HepG2 (cell line): ENCODE results near the gene KANSL1. TPM values are rescaled to one million over a fixed set of nuclear protein-coding genes. Genes with fewer than 3 reads are reported as not detected.
A peak's percentile ranks its signal among the peaks of the same experiment; 100 is the strongest.

ENCODE experiments used
- ATF6 ChIP-seq: sonication (generic); formaldehyde crosslinking; conservative IDR thresholded peaks from 2 replicates; pipeline ENCODE4 v1.4.0; 2020; ENCODE audit warnings: missing genetic modification reagents
- BORCS8-MEF2B ChIP-seq: sonication (generic); formaldehyde crosslinking; IDR thresholded peaks from 2 replicates; pipeline ENCODE4 v1.8.0; 2022; ENCODE audit warnings: mild to moderate bottlenecking, missing genetic modification reagents
- CTCF ChIP-seq: sonication (generic); formaldehyde crosslinking; IDR thresholded peaks from 2 replicates; pipeline ENCODE4 v1.5.0; 2020; ENCODE audit warnings: mild to moderate bottlenecking, missing genetic modification reagents, moderate library complexity
- ESRRA ChIP-seq: sonication (generic); formaldehyde crosslinking; IDR thresholded peaks from 2 replicates; pipeline ENCODE4 v1.5.1; 2020; ENCODE audit warnings: mild to moderate bottlenecking, low read depth, missing genetic modification reagents
- FOXC1 ChIP-seq: sonication (generic); formaldehyde crosslinking; IDR thresholded peaks from 2 replicates; pipeline ENCODE4 v1.8.0; 2022; ENCODE audit warnings: mild to moderate bottlenecking, missing genetic modification reagents, borderline replicate concordance
- GLI4 ChIP-seq: sonication (generic); formaldehyde crosslinking; IDR thresholded peaks from 2 replicates; pipeline ENCODE4 v1.5.1; 2020; ENCODE audit warnings: missing genetic modification reagents, mild to moderate bottlenecking, moderate library complexity, borderline replicate concordance
- HES4 ChIP-seq: sonication (generic); formaldehyde crosslinking; IDR thresholded peaks from 2 replicates; pipeline ENCODE4 v1.9.0; 2021; ENCODE audit warnings: mild to moderate bottlenecking, missing genetic modification reagents, borderline replicate concordance
- HNF1B ChIP-seq: sonication (generic); formaldehyde crosslinking; IDR thresholded peaks from 2 replicates; pipeline ENCODE4 v1.5.1; 2020; ENCODE audit warnings: mild to moderate bottlenecking, moderate library complexity, missing genetic modification reagents
- HNF4A ChIP-seq: sonication (generic); formaldehyde crosslinking; IDR thresholded peaks from 2 replicates; pipeline ENCODE4 v1.4.0; 2020; ENCODE audit warnings: missing genetic modification reagents
- MAF1 ChIP-seq: sonication (generic); formaldehyde crosslinking; IDR thresholded peaks from 2 replicates; pipeline ENCODE4 v1.5.0; 2020; ENCODE audit warnings: missing genetic modification reagents, borderline replicate concordance
- MTF2 ChIP-seq: sonication (generic); formaldehyde crosslinking; IDR thresholded peaks from 2 replicates; pipeline ENCODE4 v1.5.0; 2020; ENCODE audit warnings: missing genetic modification reagents, borderline replicate concordance
- NRL ChIP-seq: sonication (generic); formaldehyde crosslinking; IDR thresholded peaks from 2 replicates; pipeline ENCODE4 v1.5.0; 2020; ENCODE audit warnings: missing genetic modification reagents, mild to moderate bottlenecking, moderate library complexity, borderline replicate concordance
- THRA ChIP-seq: sonication (generic); formaldehyde crosslinking; IDR thresholded peaks from 2 replicates; pipeline ENCODE4 v1.4.0; 2020; ENCODE audit warnings: missing genetic modification reagents, borderline replicate concordance
- ZBTB34 ChIP-seq: sonication (generic); formaldehyde crosslinking; IDR thresholded peaks from 2 replicates; pipeline ENCODE4 v1.8.0; 2022; ENCODE audit warnings: mild to moderate bottlenecking, missing genetic modification reagents
- ZNF333 ChIP-seq: sonication (generic); formaldehyde crosslinking; IDR thresholded peaks from 2 replicates; pipeline ENCODE4 v1.4.0; 2020; ENCODE audit warnings: mild to moderate bottlenecking, missing genetic modification reagents, borderline replicate concordance
- ZNF446 ChIP-seq: sonication (generic); formaldehyde crosslinking; IDR thresholded peaks from 2 replicates; pipeline ENCODE4 v1.5.0; 2020; ENCODE audit warnings: mild to moderate bottlenecking, missing genetic modification reagents
- ZNF607 ChIP-seq: sonication (generic); formaldehyde crosslinking; IDR thresholded peaks from 2 replicates; pipeline ENCODE4 v1.5.1; 2020; ENCODE audit warnings: missing genetic modification reagents, mild to moderate bottlenecking, borderline replicate concordance
- ZNF747 ChIP-seq: sonication (generic); formaldehyde crosslinking; IDR thresholded peaks from 2 replicates; pipeline ENCODE4 v1.8.1; 2023; ENCODE audit warnings: missing genetic modification reagents, mild to moderate bottlenecking, borderline replicate concordance
- ZNF749 ChIP-seq: sonication (generic); formaldehyde crosslinking; IDR thresholded peaks from 2 replicates; pipeline ENCODE4 v1.8.0; 2022; ENCODE audit warnings: mild to moderate bottlenecking, missing genetic modification reagents, moderate library complexity, borderline replicate concordance
- polyA plus RNA-seq, 8 experiments: library from polyadenylated mRNA; depleted of rRNA in 3 of 8; stranded (reverse) in 7 of 8; unstranded in 1 of 8; fragments of >200 nt; fragmentation: Illumina TruSeq in 4 of 8; extraction: Trizol in 4 of 8; gene quantifications; 2 replicates each; pipeline versions ENCODE4 v1.2.1 to v1.2.3, GENCODE V29; 2011 to 2016; ENCODE audit warnings: low read depth in 4 of 8, missing spikeins in 1 of 8, mixed read lengths in 1 of 8; ENCODE audit not compliant: insufficient read depth in 1 of 8
- total RNA-seq, 5 experiments: library from RNA; depleted of rRNA; stranded (reverse); fragments of >200 nt; fragmentation: Illumina TruSeq; extraction: Trizol; gene quantifications; 2 replicates each; pipeline ENCODE4 v1.2.3, GENCODE V29; 2016; ENCODE audit warnings: low read depth in 1 of 5

The KANSL1 gene
- total and polyA plus RNA-seq, 2 of the 13 experiments (the other 11 are each of a cell fraction or from before 2014, with no cell fraction given): 24.0 to 59.6 TPM

GRCh38 chr17:46011711-46012505 lies 181.3 kb downstream of the KANSL1 start (continued):
- TF ChIP-seq FOXC1 (CRISPR knock-in tag) (peak; percentile 78), ZNF333 (CRISPR knock-in tag) (no peak), GLI4 (CRISPR knock-in tag) (no peak), CTCF (CRISPR knock-in tag) (no peak), ZNF607 (CRISPR knock-in tag) (0 out of 2 replicates have a peak, but pooled peaks have one; percentile 55), ZBTB34 (no peak), HES4 (CRISPR knock-in tag) (peak; percentile 55; the same call in 1 of the 2 replicates), NRL (0 out of 2 replicates have a peak, but pooled peaks have one; percentile 12), ZNF749 (CRISPR knock-in tag) (peak; percentile 46; the same call in 1 of the 2 replicates), BORCS8-MEF2B (CRISPR knock-in tag) (0 out of 2 replicates have a peak, but pooled peaks have one; percentile 29), ATF6 (CRISPR knock-in tag) (no peak), ZNF747 (CRISPR knock-in tag) (peak; percentile 41; the same call in 1 of the 2 replicates), THRA (no peak), MTF2 (CRISPR knock-in tag) (peak; percentile 72; the same call in 1 of the 2 replicates), HNF1B (CRISPR knock-in tag) (peak; percentile 50; the same call in 1 of the 2 replicates), MAF1 (CRISPR knock-in tag) (no peak), ZNF446 (CRISPR knock-in tag) (no peak), ESRRA (peak; percentile 17; the same call in 1 of the 2 replicates), HNF4A (CRISPR knock-in tag) (peak; percentile 42; the same call in 1 of the 2 replicates)
